GM23338 (cell line): ENCODE results near the gene ARHGAP11A. TPM values are rescaled to one million over a fixed set of nuclear protein-coding genes. Genes with fewer than 3 reads are reported as not detected.
A peak's percentile ranks its signal among the peaks of the same experiment; 100 is the strongest.

Source experiments
- ATAC-seq: fragments of 200-7000 bp; cut with Tn5 transposase; 3 replicates; pipeline ENCODE4 v1.9.1; 2020
- DNase-seq: peaks from one replicate; pipeline ENCODE4 v3.0.0-alpha.2; 2015; ENCODE audit warnings: low spot score
- H2AFZ ChIP-seq: fragments of 200-600 bp; sonication (generic); 2 replicates; pipeline ENCODE4 v1.8.0; 2016; ENCODE audit warnings: antibody characterized with exemption, mild to moderate bottlenecking, moderate library complexity
- H3F3A ChIP-seq: fragments of 200-600 bp; sonication (generic); replicated peaks from 2 replicates; pipeline ENCODE4 v1.8.0; 2017; ENCODE audit warnings: antibody characterized with exemption, mixed run types, low read depth
- H3K27ac ChIP-seq: fragments of 200-600 bp; sonication (generic); 2 replicates; pipeline ENCODE4 v1.6.1; 2016; ENCODE audit warnings: low read depth
- H3K27me3 ChIP-seq: fragments of 200-600 bp; sonication (generic); 2 replicates; pipeline ENCODE4 v1.8.0; 2016; ENCODE audit warnings: mild to moderate bottlenecking, mixed run types, moderate library complexity; ENCODE audit not compliant: insufficient read depth
- H3K36me3 ChIP-seq: fragments of 200-600 bp; sonication (generic); 2 replicates; pipeline ENCODE4 v1.8.0; 2016; ENCODE audit warnings: mild to moderate bottlenecking; ENCODE audit not compliant: insufficient read depth
- H3K4me1 ChIP-seq: fragments of 200-600 bp; sonication (generic); 2 replicates; pipeline ENCODE4 v1.8.0; 2016; ENCODE audit warnings: mild to moderate bottlenecking, moderate library complexity; ENCODE audit not compliant: insufficient read depth
- H3K4me2 ChIP-seq: fragments of 200-600 bp; sonication (generic); 2 replicates; pipeline ENCODE4 v1.7.1; 2017; ENCODE audit warnings: mixed run types
- H3K4me3 ChIP-seq: fragments of 200-600 bp; sonication (generic); 2 replicates; pipeline ENCODE4 v1.6.1; 2016; ENCODE audit warnings: mixed run types
- H3K79me2 ChIP-seq: fragments of 200-600 bp; sonication (generic); replicated peaks from 2 replicates; pipeline ENCODE4 v1.8.0; 2017; ENCODE audit warnings: mild to moderate bottlenecking; ENCODE audit not compliant: insufficient read depth
- H3K9me2 ChIP-seq: fragments of 200-600 bp; sonication (generic); 2 replicates; pipeline ENCODE4 v1.8.0; 2017; ENCODE audit not compliant: insufficient read depth
- H4K20me1 ChIP-seq: fragments of 200-600 bp; sonication (generic); replicated peaks from 2 replicates; pipeline ENCODE4 v1.8.0; 2017; ENCODE audit warnings: mild to moderate bottlenecking; ENCODE audit not compliant: insufficient read depth
- H3K27ac Mint-ChIP-seq: 2 replicates; pipeline ENCODE4 v1.8.0; 2020; ENCODE audit warnings: inconsistent platforms, mild to moderate bottlenecking, moderate library complexity, mixed read lengths
- H3K27me3 Mint-ChIP-seq: 3 replicates; pipeline ENCODE4 v1.8.0; 2022; ENCODE audit warnings: low read depth, mild to moderate bottlenecking, moderate library complexity, mixed read lengths, inconsistent platforms; ENCODE audit not compliant: insufficient read depth, poor library complexity
- H3K36me3 Mint-ChIP-seq: 3 replicates; pipeline ENCODE4 v1.8.0; 2021; ENCODE audit warnings: low read depth, mild to moderate bottlenecking, inconsistent platforms, moderate library complexity, mixed read lengths
- H3K4me1 Mint-ChIP-seq: 3 replicates; pipeline ENCODE4 v1.8.0; 2020; ENCODE audit warnings: mild to moderate bottlenecking, inconsistent platforms, mixed read lengths
- H3K4me3 Mint-ChIP-seq: 3 replicates; pipeline ENCODE4 v1.8.0; 2021; ENCODE audit warnings: moderate library complexity, mild to moderate bottlenecking, inconsistent platforms, mixed read lengths
- H3K9me3 Mint-ChIP-seq: 3 replicates; pipeline ENCODE4 v1.8.0; 2020; ENCODE audit warnings: moderate library complexity, mild to moderate bottlenecking, inconsistent platforms, mixed read lengths
- CREB1 ChIP-seq: fragments of 250-450 bp; sonication (Bioruptor Pico); IDR thresholded peaks from 2 replicates; pipeline ENCODE4 v1.5.0; 2020; ENCODE audit warnings: low read depth, mild to moderate bottlenecking, moderate library complexity
- EZH2 ChIP-seq: fragments of 200-600 bp; sonication (generic); IDR thresholded peaks from one replicate; pipeline ENCODE4 v1.8.0; 2017; ENCODE audit warnings: antibody characterized with exemption, mild to moderate bottlenecking, low read depth; ENCODE audit not compliant: unreplicated experiment
- NANOG ChIP-seq: IDR thresholded peaks from 2 replicates; pipeline ENCODE4 v1.6.1; 2016; ENCODE audit warnings: antibody characterized with exemption, borderline replicate concordance
- POLR2AphosphoS5 ChIP-seq: IDR thresholded peaks from 2 replicates; pipeline ENCODE4 v1.6.1; 2016; ENCODE audit warnings: antibody characterized with exemption, low read depth
- REST ChIP-seq: IDR thresholded peaks from one replicate; pipeline ENCODE4 v1.6.1; 2018; ENCODE audit warnings: antibody characterized with exemption; ENCODE audit not compliant: unreplicated experiment
- STAT1 ChIP-seq: IDR thresholded peaks from one replicate; pipeline ENCODE4 v1.6.1; 2016; ENCODE audit warnings: antibody characterized with exemption; ENCODE audit not compliant: unreplicated experiment
- ZNF114 ChIP-seq: fragments of 250-450 bp; sonication (Bioruptor Pico); IDR thresholded peaks from 2 replicates; pipeline ENCODE4 v1.5.0; 2020; ENCODE audit warnings: mild to moderate bottlenecking, moderate library complexity
- ZNF462 ChIP-seq: fragments of 250-450 bp; sonication (Bioruptor Pico); IDR thresholded peaks from 2 replicates; pipeline ENCODE4 v1.5.0; 2020; ENCODE audit warnings: mild to moderate bottlenecking, moderate library complexity
- polyA plus RNA-seq: library from polyadenylated mRNA; unstranded; fragments of >200 nt; fragmentation: Nextera tagmentation; extraction: Ambion mirVana; gene quantifications from 2 replicates; pipeline ENCODE4 v1.2.1, GENCODE V29; 2016
- total RNA-seq: library from RNA; depleted of rRNA; stranded (reverse); fragments of >200 nt; shearing (Covaris generic); gene quantifications from 2 replicates; pipeline ENCODE4 v1.2.3, GENCODE V29; 2014

ARHGAP11A gene
- total and polyA plus RNA-seq, 2 experiments from 2014 or later: 28.3 to 43.1 TPM

GRCh38 chr15:32667321-32667720, 52.0 kb downstream of the ARHGAP11A start:
- H3K4me1 Mint-ChIP-seq: peaks cover 30% of the 10 kb centered on the region
- Histone ChIP-seq H3K79me2 (0 out of 2 replicates have a peak, but pooled peaks cover 4% of the 10 kb centered on the region), H2AFZ (no peak overlapping the region), H3K4me3 (no peak overlapping the region), H3K27me3 (no peaks in the 10 kb centered on the region), H4K20me1 (peaks cover 5% of the 10 kb centered on the region; the same call in 1 of the 2 replicates), H3K9me2 (no peaks in the 10 kb centered on the region), H3K4me1 (peaks cover 22% of the 10 kb centered on the region), H3K36me3 (no peaks in the 10 kb centered on the region), H3K27ac (no peak overlapping the region), H3F3A (no peaks in the 10 kb centered on the region), H3K4me2 (no peak overlapping the region)
- no peak overlapping the region for H3K27ac Mint-ChIP-seq
- DNase-seq: no peak
- no peak for TF ChIP-seq POLR2AphosphoS5
- no peak for TF ChIP-seq REST
- no peak for TF ChIP-seq EZH2
- H3K27me3 Mint-ChIP-seq: peaks cover 2% of the 10 kb centered on the region
- no peaks in the 10 kb centered on the region; the same call in 2 of the 3 replicates for H3K36me3 Mint-ChIP-seq
- no peaks in the 10 kb centered on the region for H3K9me3 Mint-ChIP-seq
- no peak overlapping the region for H3K4me3 Mint-ChIP-seq
- no peak for ATAC-seq

GRCh38 chr15:32668942-32669341, 53.6 kb downstream of the ARHGAP11A start:
- TF ChIP-seq STAT1 (no peak), ZNF462 (CRISPR knock-in tag) (no peak), CREB1 (CRISPR knock-in tag) (peak; percentile 80), NANOG (no peak), ZNF114 (CRISPR knock-in tag) (no peak)
- Histone ChIP-seq H4K20me1 (no peaks in the 10 kb centered on the region; the same call in 1 of the 2 replicates), H3K9me2 (no peaks in the 10 kb centered on the region), H3K36me3 (no peaks in the 10 kb centered on the region), H3K27ac (no peak overlapping the region), H3K4me2 (no peak overlapping the region), H3K79me2 (no peaks in the 10 kb centered on the region), H3K4me1 (peaks cover 22% of the 10 kb centered on the region), H3K27me3 (no peaks in the 10 kb centered on the region), H3K4me3 (no peak overlapping the region), H2AFZ (no peak overlapping the region), H3F3A (no peaks in the 10 kb centered on the region)
- DNase-seq (peak; percentile 91), ATAC-seq (peak; percentile 77)
- H3K4me1 Mint-ChIP-seq: peaks cover 30% of the 10 kb centered on the region
- H3K36me3 Mint-ChIP-seq: no peaks in the 10 kb centered on the region; the same call in 2 of the 3 replicates
- peak overlapping the region; percentile 66 for H3K27ac Mint-ChIP-seq
- no peak overlapping the region for H3K4me3 Mint-ChIP-seq
- H3K27me3 Mint-ChIP-seq: peaks cover 4% of the 10 kb centered on the region
- no peaks in the 10 kb centered on the region for H3K9me3 Mint-ChIP-seq
